ENCODE data around the gene LILRA1.
"Not testable (repeated sequence)": the region's sequence is repeated elsewhere in the genome, so short reads cannot be mapped to it uniquely, and the experiment has no call there.

LILRA1 gene
- long read RNA-seq, partial matches to known transcripts: 0 of 2 reads
- long read RNA-seq, other reads (novel, unspliced or antisense): 2 of 2 reads

DNA sequence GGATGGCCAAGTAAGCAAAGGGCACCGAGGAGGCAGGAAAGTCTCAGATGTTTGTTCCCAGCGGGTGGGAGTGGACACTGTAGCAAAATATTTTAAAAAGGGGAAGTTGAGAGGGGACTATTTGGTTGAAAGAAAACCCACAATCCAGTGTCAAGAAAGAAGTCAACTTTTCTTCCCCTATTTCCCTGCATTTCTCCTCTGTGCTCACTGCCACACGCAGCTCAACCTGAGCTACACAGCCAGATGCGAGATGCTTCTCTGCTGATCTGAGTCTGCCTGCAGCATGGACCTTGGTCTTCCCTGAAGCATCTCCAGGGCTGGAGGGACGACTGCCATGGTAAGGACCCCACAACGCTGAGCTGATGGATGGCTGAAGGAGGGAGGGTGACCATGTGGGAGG, at the start of gene LILRA1:
Gene LILRA1, plus strand, starts transcription at position 188 of the 400 bp plus-strand sequence. CDS start 613 bp downstream, outside the sequence.
- H3K27me3 ChIP-seq (ENCODE audit: insufficient read depth, poor library complexity, severe bottlenecking): not testable (repeated sequence)
- peak within 1 kb of the TSS; percentile 31 for H3K4me3 ChIP-seq (replicated peaks; ENCODE audit: insufficient read depth, low read length)
- peak; percentile 1 to 79 for DNase-seq (ENCODE audit: low read depth in 1 of 2, low spot score in 1 of 2)
- H3K27ac ChIP-seq (replicated peaks): peak within 1 kb of the TSS; percentile 52
- TF ChIP-seq SPI1 (IDR thresholded peaks at IDR 0.05; ENCODE audit: borderline replicate concordance, low read depth): peak; percentile 57; the same call in 1 of the 2 replicates

DNA sequence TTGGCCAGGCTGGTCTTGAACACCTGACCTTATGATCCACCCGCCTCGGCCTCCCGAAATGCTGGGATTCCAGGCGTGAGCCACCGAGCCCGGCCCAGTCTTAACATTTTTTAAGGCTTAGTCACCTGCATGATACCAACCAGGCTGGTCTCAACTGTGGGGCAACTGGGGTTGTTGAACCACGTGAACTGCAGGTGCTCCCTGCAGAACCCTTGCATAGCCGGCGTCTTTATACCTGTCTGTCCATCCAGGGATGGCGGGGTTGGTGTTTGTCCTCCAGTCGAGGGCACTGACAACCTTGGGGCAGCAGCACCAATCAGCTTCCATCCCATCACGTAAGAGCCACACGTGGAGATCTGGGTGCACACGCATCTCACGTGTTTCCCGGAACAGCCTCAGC, 44.6 kb upstream of the LILRA1 start:
- H3K27ac ChIP-seq (replicated peaks): no peak overlapping the region
- TF ChIP-seq SPI1 (IDR thresholded peaks at IDR 0.05; ENCODE audit: borderline replicate concordance, low read depth): no peak
- no peak for TF ChIP-seq GABPA (IDR thresholded peaks at IDR 0.05; ENCODE audit: low read depth)
- TF ChIP-seq, protein P1, sequence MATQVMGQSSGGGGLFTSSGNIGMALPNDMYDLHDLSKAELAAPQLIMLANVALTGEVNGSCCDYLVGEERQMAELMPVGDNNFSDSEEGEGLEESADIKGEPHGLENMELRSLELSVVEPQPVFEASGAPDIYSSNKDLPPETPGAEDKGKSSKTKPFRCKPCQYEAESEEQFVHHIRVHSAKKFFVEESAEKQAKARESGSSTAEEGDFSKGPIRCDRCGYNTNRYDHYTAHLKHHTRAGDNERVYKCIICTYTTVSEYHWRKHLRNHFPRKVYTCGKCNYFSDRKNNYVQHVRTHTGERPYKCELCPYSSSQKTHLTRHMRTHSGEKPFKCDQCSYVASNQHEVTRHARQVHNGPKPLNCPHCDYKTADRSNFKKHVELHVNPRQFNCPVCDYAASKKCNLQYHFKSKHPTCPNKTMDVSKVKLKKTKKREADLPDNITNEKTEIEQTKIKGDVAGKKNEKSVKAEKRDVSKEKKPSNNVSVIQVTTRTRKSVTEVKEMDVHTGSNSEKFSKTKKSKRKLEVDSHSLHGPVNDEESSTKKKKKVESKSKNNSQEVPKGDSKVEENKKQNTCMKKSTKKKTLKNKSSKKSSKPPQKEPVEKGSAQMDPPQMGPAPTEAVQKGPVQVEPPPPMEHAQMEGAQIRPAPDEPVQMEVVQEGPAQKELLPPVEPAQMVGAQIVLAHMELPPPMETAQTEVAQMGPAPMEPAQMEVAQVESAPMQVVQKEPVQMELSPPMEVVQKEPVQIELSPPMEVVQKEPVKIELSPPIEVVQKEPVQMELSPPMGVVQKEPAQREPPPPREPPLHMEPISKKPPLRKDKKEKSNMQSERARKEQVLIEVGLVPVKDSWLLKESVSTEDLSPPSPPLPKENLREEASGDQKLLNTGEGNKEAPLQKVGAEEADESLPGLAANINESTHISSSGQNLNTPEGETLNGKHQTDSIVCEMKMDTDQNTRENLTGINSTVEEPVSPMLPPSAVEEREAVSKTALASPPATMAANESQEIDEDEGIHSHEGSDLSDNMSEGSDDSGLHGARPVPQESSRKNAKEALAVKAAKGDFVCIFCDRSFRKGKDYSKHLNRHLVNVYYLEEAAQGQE (IDR thresholded peaks at IDR 0.05; ENCODE audit: insufficient replicate concordance, low read depth): no peak
- TF ChIP-seq, protein P2, sequence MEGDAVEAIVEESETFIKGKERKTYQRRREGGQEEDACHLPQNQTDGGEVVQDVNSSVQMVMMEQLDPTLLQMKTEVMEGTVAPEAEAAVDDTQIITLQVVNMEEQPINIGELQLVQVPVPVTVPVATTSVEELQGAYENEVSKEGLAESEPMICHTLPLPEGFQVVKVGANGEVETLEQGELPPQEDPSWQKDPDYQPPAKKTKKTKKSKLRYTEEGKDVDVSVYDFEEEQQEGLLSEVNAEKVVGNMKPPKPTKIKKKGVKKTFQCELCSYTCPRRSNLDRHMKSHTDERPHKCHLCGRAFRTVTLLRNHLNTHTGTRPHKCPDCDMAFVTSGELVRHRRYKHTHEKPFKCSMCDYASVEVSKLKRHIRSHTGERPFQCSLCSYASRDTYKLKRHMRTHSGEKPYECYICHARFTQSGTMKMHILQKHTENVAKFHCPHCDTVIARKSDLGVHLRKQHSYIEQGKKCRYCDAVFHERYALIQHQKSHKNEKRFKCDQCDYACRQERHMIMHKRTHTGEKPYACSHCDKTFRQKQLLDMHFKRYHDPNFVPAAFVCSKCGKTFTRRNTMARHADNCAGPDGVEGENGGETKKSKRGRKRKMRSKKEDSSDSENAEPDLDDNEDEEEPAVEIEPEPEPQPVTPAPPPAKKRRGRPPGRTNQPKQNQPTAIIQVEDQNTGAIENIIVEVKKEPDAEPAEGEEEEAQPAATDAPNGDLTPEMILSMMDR (IDR thresholded peaks at IDR 0.05; ENCODE audit: insufficient read depth, low read length): no peak

DNA sequence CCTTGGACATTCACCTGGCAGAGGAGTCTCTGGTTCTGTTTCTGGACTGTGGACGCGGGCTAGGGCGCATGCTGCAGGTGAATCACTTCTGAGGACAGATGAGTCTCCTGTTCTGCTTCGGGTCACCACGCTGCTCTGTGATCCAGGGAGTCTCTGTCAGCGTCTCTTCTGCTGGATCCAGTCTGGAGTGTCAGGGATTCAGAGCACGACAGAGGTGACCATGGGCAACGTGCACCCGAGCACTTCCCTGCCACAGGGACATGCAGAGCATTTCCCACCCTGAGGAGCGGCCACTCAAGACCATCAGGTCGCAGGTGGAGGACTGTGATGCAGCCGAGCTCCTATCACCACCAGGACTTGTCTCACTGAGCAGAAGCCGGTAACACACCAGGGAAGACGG, 44.2 kb upstream of the LILRA1 start:
- no peak for DNase-seq (ENCODE audit: low read depth in 1 of 2, low spot score in 1 of 2)
- H3K4me3 ChIP-seq (replicated peaks; ENCODE audit: insufficient read depth, low read length): no peak overlapping the region
- no peak overlapping the region for H3K27ac ChIP-seq (replicated peaks)
- TF ChIP-seq, protein P1 (IDR thresholded peaks at IDR 0.05; ENCODE audit: insufficient replicate concordance, low read depth): no peak
- no peak for TF ChIP-seq SPI1 (IDR thresholded peaks at IDR 0.05; ENCODE audit: borderline replicate concordance, low read depth)
- TF ChIP-seq, protein P2 (IDR thresholded peaks at IDR 0.05; ENCODE audit: insufficient read depth, low read length): no peak
- TF ChIP-seq GABPA (IDR thresholded peaks at IDR 0.05; ENCODE audit: low read depth): no peak
- TF ChIP-seq POLR2AphosphoS5 (IDR thresholded peaks at IDR 0.05; ENCODE audit: low read depth): no peak
- no peaks in the 10 kb centered on the region for H3K27me3 ChIP-seq (ENCODE audit: insufficient read depth, poor library complexity, severe bottlenecking)

More for the DNA sequence above, 44.6 kb upstream of the LILRA1 start:
- DNase-seq (ENCODE audit: low read depth in 1 of 2, low spot score in 1 of 2): no peak
- no peak overlapping the region for H3K4me3 ChIP-seq (replicated peaks; ENCODE audit: insufficient read depth, low read length)
- H3K27me3 ChIP-seq (ENCODE audit: insufficient read depth, poor library complexity, severe bottlenecking): no peaks in the 10 kb centered on the region

DNA sequence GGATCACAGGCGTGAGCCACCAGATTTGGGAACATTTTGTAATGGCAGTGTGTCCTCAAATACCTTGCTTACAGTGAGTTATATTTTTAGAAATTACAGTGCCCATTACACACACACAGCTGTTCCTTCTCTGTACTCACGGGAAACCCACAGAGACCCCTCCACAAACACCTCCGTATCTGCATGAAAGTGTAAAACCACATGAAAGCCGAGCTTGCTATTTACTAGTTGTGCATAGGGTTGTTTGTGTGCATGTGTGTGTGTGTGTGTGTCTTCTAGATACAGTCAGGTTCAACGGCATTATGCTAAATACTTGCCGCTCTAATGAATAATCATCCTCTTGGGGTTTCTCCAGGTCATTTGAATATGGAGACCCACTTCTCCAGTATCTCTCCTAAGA, 42.1 kb upstream of the LILRA1 start:
- no peak overlapping the region for H3K27ac ChIP-seq (replicated peaks)
- H3K27me3 ChIP-seq (ENCODE audit: insufficient read depth, poor library complexity, severe bottlenecking): peaks cover 2% of the 10 kb centered on the region
- TF ChIP-seq SPI1 (IDR thresholded peaks at IDR 0.05; ENCODE audit: borderline replicate concordance, low read depth): no peak
- DNase-seq (ENCODE audit: low read depth in 1 of 2, low spot score in 1 of 2): no peak
- no peak overlapping the region for H3K4me3 ChIP-seq (replicated peaks; ENCODE audit: insufficient read depth, low read length)

All from HL-60 (cell line).